PC-3 (cell line): ENCODE measurements around the gene LGALS4.
"Not testable (repeated sequence)": the region's sequence is repeated elsewhere in the genome, so short reads cannot be mapped to it uniquely, and the experiment has no call there.

Source experiments
- CTCF ChIP-seq: fragments of 300-600 bp; sonication (generic); conservative IDR thresholded peaks from 2 replicates; pipeline ENCODE4 v1.5.1; 2017; ENCODE audit warnings: antibody characterized with exemption, low read depth, mild to moderate bottlenecking, low read length
- EZH2 ChIP-seq: fragments of 300-600 bp; sonication (generic); IDR thresholded peaks from one replicate; pipeline ENCODE4 v1.6.1; 2017; ENCODE audit warnings: antibody characterized with exemption, mild to moderate bottlenecking, low read length; ENCODE audit not compliant: unreplicated experiment
- EZH2phosphoT487 ChIP-seq: fragments of 300-600 bp; sonication (generic); IDR thresholded peaks from 2 replicates; pipeline ENCODE4 v1.6.1; 2018; ENCODE audit warnings: mild to moderate bottlenecking, antibody characterized with exemption, low read length, borderline replicate concordance

GRCh38 chr19:38753783-38754182, 59.0 kb downstream of the LGALS4 start:
- not testable (repeated sequence) for TF ChIP-seq CTCF, EZH2, EZH2phosphoT487
